Measurements from ENCODE around the gene UBAP2. TPM values are rescaled to one million over a fixed set of nuclear protein-coding genes. Genes with fewer than 3 reads are reported as not detected.

UBAP2 gene, protein sequence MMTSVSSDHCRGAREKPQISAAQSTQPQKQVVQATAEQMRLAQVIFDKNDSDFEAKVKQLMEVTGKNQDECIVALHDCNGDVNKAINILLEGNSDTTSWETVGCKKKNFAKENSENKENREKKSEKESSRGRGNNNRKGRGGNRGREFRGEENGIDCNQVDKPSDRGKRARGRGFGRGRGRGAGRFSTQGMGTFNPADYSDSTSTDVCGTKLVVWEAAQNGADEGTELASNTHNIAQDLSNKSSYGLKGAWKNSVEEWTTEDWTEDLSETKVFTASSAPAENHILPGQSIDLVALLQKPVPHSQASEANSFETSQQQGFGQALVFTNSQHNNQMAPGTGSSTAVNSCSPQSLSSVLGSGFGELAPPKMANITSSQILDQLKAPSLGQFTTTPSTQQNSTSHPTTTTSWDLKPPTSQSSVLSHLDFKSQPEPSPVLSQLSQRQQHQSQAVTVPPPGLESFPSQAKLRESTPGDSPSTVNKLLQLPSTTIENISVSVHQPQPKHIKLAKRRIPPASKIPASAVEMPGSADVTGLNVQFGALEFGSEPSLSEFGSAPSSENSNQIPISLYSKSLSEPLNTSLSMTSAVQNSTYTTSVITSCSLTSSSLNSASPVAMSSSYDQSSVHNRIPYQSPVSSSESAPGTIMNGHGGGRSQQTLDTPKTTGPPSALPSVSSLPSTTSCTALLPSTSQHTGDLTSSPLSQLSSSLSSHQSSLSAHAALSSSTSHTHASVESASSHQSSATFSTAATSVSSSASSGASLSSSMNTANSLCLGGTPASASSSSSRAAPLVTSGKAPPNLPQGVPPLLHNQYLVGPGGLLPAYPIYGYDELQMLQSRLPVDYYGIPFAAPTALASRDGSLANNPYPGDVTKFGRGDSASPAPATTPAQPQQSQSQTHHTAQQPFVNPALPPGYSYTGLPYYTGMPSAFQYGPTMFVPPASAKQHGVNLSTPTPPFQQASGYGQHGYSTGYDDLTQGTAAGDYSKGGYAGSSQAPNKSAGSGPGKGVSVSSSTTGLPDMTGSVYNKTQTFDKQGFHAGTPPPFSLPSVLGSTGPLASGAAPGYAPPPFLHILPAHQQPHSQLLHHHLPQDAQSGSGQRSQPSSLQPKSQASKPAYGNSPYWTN
- 13.1 and 15.7 TPM in 2 replicates for total RNA-seq

DNA sequence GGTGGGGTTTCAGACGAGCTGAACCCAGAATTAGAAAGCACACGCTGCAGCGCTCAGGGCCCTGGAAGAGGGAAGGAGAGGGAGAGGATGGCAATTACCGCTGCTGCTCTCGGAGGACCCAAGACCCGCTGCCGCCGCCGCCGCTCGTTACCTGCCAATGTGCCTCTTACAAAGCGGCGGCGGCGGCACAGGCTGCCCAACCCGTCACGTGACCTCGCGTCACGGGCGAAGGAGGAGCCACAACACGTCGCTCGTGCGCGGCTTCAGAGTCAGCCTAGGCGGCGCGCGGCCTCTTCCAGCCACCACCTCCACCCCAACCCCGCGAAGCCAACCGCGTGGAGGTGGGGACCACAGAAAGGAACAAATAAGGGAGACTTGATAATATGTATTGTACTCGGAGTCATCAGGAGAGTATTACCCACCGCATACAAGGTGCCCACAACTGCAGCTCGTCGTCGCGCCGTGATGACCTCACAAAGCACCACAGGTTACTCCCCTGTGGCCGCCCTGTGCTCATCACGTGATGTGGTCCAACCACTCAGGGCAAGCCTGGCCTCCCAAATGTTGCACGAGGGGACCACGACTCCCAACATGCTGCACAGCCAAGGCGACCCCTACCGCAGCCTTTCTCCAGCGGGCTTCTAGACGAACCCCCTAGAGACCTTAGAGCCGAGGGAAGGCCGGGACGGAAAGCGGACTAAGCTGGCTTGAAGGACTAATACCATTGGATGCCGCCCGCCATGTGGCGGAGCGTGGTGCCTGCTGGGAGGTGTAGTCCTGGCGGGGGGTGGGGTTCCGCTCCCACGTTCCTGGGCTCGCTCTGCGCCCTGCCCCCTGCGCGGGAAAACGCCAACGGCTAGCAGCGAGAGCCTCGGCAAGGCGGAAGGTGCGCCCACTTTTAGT is at the start of gene UBAP2:
TSS of gene UBAP2 (minus strand) at position 161 of the 903 bp plus-strand sequence. CDS start 31,739 bp downstream, outside the sequence.

Other genes starting within 250 kb of the UBAP2 start
- gene UBE2R2, start 231.7 kb downstream of the UBAP2 start, total RNA-seq, result 14.0 and 17.5 TPM in 2 replicates
- 25.8 and 27.3 TPM in 2 replicates for gene DCAF12, start 77.8 kb upstream of the UBAP2 start, total RNA-seq
- 38.1 and 48.8 TPM in 2 replicates for gene UBAP1, start 130.2 kb upstream of the UBAP2 start, total RNA-seq

Data from hair follicular keratinocyte (primary cell).